ENCODE measurements around the gene TM6SF1.
"Not testable (repeated sequence)": the region's sequence is repeated elsewhere in the genome, so short reads cannot be mapped to it uniquely, and the experiment has no call there.

Gene TM6SF1

GRCh38 chr15:83078712-83079111, 28.7 kb upstream of the TM6SF1 start:
- no peaks in the 10 kb centered on the region for H3K36me3 ChIP-seq (ENCODE audit: insufficient read depth, low read length)
- no peaks in the 10 kb centered on the region for H3K4me1 ChIP-seq (ENCODE audit: insufficient read depth, low read length)
- peaks cover 3% of the 10 kb centered on the region; the same call in 1 of the 2 replicates for H3K9me3 ChIP-seq (ENCODE audit: control insufficient read depth, insufficient read depth, low read length)
- H3K9ac ChIP-seq (ENCODE audit: low read depth, low read length), result no peak overlapping the region

GRCh38 chr15:83081256-83082014, 26.0 kb upstream of the TM6SF1 start:
- Histone ChIP-seq H3K9ac (ENCODE audit: low read depth, low read length) (no peak overlapping the region), H3K4me1 (ENCODE audit: insufficient read depth, low read length) (no peaks in the 10 kb centered on the region), H3K36me3 (ENCODE audit: insufficient read depth, low read length) (no peaks in the 10 kb centered on the region), H3K9me3 (ENCODE audit: control insufficient read depth, insufficient read depth, low read length) (no peaks in the 10 kb centered on the region)

DNA sequence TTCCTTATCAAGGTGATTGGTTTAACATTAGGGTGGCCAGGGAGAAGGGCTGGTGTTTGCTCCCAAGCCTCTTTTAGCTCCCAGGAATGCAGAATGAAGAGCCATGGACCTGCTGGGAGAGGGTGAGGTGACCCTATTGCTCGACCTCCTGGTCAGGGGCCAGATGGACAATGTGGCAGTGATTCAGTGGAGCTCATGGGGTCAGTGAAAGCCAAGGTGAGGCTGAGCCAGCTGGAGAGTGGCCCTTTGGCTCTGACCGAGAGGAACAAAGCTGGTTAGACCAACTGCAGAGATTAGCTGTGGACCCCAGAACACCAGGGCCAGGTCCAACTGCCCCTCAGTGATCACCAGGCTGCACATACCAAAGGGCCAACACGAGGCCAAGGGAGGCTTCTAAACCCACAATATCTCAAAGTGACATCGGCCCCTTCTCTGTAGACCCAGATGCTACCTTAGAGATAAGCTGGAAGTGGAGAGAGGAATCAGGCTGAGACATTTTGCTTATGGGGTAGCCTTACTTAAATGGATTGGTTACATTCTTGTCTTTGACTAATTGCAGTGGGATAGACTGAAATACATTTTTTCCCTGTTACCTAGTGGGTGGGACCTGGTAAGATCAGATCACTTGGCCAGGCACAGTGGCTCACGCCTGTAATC, 24.6 kb upstream of the TM6SF1 start:
- H3K9ac ChIP-seq (ENCODE audit: low read depth, low read length), result no peak overlapping the region
- no peaks in the 10 kb centered on the region for H3K36me3 ChIP-seq (ENCODE audit: insufficient read depth, low read length)
- no peaks in the 10 kb centered on the region for H3K4me1 ChIP-seq (ENCODE audit: insufficient read depth, low read length)
- H3K9me3 ChIP-seq (ENCODE audit: control insufficient read depth, insufficient read depth, low read length), result no peaks in the 10 kb centered on the region

DNA sequence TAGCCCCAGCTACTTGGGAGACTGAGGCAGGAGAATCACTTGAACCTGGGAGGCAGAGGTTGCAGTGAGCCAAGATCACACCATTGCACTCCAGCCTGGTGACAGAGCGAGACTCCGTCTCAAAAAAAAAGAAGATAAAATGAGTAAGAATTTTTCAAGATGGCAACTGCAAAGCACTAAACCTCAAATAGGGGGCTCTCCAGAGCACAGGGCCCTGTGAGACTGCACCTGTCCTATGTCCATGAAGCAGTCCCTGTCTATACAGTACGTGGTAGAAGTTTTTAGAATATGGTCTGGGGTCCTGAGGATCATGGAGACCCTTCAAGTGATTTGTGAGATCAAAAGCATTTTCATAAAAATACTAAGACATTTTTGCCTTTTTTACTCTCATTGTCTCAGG, 22.0 kb upstream of the TM6SF1 start:
- not testable (repeated sequence) for H3K9ac ChIP-seq (ENCODE audit: low read depth, low read length); H3K4me1 ChIP-seq (ENCODE audit: insufficient read depth, low read length); H3K9me3 ChIP-seq (ENCODE audit: control insufficient read depth, insufficient read depth, low read length); H3K36me3 ChIP-seq (ENCODE audit: insufficient read depth, low read length)

DNA sequence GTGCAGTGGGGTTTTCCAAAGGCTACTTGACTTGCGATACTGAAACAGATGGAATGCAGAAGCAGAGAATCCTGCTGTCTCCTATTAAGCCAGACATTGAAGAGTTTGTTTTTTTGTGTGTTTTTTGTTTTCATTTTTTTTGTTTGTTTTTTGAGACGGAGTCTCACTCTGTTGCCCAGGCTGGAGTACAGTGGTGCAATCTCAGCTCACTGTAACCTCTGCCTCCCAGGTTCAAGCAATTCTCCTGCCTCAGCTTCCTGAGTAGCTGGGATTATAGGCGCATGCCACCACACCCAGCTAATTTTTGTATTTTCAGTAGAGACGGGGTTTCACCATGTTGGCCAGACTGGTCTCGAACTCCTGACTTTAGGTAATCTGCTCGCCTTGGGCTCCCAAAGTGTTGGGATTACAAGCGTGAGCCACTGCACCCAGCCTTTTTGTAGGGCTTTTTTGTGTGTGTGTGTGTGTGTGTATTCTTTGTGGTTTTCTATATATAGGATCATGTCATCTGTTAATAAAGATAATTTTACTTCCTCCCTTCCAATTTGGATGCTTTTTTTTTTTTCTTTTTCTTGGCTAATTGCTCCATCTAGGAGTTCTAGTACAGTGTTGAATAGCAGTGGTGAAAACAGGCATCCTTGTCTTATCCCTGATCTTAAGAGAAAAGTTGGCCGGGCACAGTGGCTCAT, 21.4 kb upstream of the TM6SF1 start:
- H3K9me3 ChIP-seq (ENCODE audit: control insufficient read depth, insufficient read depth, low read length); H3K9ac ChIP-seq (ENCODE audit: low read depth, low read length); H3K4me1 ChIP-seq (ENCODE audit: insufficient read depth, low read length): not testable (repeated sequence)

GRCh38 chr15:83087576-83087975, 19.9 kb upstream of the TM6SF1 start:
- Histone ChIP-seq H3K4me1 (ENCODE audit: insufficient read depth, low read length) (no peaks in the 10 kb centered on the region), H3K36me3 (ENCODE audit: insufficient read depth, low read length) (no peaks in the 10 kb centered on the region), H3K9ac (ENCODE audit: low read depth, low read length) (no peak overlapping the region), H3K9me3 (ENCODE audit: control insufficient read depth, insufficient read depth, low read length) (no peaks in the 10 kb centered on the region)

More for the DNA sequence above, 21.4 kb upstream of the TM6SF1 start:
- H3K36me3 ChIP-seq (ENCODE audit: insufficient read depth, low read length), result not testable (repeated sequence)

GRCh38 chr15:83088876-83089275, 18.6 kb upstream of the TM6SF1 start:
- Histone ChIP-seq H3K9me3 (ENCODE audit: control insufficient read depth, insufficient read depth, low read length) (no peaks in the 10 kb centered on the region), H3K9ac (ENCODE audit: low read depth, low read length) (no peak overlapping the region), H3K4me1 (ENCODE audit: insufficient read depth, low read length) (no peaks in the 10 kb centered on the region), H3K36me3 (ENCODE audit: insufficient read depth, low read length) (no peaks in the 10 kb centered on the region)

- Histone ChIP-seq H3K9ac (ENCODE audit: low read depth, low read length) (no peak overlapping the region), H3K9me3 (ENCODE audit: control insufficient read depth, insufficient read depth, low read length) (no peaks in the 10 kb centered on the region), H3K4me1 (ENCODE audit: insufficient read depth, low read length) (no peaks in the 10 kb centered on the region), H3K36me3 (ENCODE audit: insufficient read depth, low read length) (no peaks in the 10 kb centered on the region)
These were observed 17.0 kb upstream of the TM6SF1 start for GRCh38 chr15:83090465-83090864.

DNA sequence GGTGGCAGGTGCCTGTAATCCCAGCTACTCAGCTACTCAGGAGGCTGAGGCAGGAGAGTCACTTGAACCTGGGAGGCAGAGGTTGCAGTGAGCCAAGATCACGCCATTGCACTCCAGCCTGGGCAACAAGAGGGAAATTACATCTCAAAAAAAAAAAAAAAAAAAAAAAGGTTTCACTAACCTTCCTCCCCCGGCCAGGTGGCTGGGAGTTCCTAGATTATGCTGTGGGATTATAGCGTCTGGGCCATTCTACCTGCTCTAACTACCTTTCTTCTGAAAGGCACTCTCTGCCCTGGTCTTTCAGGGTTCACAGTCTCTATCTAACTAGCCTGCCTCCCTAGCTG, 15.5 kb upstream of the TM6SF1 start:
- H3K9ac ChIP-seq (ENCODE audit: low read depth, low read length), result not testable (repeated sequence)

DNA sequence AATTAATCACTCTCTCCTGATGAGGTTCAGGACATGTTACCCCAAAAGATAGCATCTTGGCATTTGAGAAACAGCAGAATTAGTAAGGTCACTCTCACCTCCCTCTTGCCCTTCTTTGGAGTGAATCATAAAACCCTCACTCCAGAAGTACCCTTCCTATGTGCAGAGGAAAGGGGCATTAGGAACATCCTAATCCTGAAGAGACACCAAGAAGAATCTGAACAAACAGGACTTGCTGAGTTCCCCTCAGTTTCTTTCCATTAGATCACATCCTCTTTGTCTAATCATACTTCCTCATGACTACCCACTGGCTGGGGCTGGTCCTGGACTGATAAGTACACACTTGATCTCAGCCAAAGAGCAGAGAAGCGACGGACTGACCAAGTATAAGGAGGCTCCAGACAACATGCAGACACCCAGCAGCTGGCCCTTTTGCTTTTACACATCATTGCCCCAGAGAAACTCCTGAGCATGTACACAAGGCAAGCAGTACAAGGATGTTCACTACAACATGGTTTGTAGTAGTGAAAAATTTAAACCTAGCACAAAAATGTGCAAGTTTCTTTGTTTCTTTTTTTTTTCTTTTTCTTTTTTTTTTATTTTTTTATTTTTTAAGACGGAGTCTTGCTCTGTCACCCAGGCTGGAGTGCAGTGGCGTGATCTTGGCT, 15.0 kb upstream of the TM6SF1 start:
- Histone ChIP-seq H3K36me3 (ENCODE audit: insufficient read depth, low read length) (no peaks in the 10 kb centered on the region), H3K4me1 (ENCODE audit: insufficient read depth, low read length) (no peaks in the 10 kb centered on the region), H3K9me3 (ENCODE audit: control insufficient read depth, insufficient read depth, low read length) (no peaks in the 10 kb centered on the region), H3K9ac (ENCODE audit: low read depth, low read length) (no peak overlapping the region)

More for the DNA sequence above, 15.5 kb upstream of the TM6SF1 start:
- H3K4me1 ChIP-seq (ENCODE audit: insufficient read depth, low read length); H3K9me3 ChIP-seq (ENCODE audit: control insufficient read depth, insufficient read depth, low read length); H3K36me3 ChIP-seq (ENCODE audit: insufficient read depth, low read length): not testable (repeated sequence)

DNA sequence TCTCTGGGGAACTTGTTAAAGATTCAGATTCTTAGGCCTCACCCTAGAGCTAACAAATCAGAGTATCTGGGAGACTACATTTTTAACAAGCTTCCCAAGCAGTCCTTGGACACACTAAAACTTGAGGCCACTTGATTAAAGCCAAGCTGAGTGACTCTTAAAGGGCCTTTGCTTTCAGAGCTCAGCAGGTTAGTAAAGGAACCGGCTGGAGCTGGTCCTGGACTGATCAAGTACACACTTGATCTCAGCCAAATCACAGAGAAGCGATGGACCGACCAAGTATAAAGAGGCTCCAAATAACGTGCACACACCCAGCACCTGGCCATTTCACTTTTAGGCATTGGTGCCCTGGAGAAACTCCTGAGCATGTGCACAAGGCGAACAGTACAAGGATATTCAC, 12.9 kb upstream of the TM6SF1 start:
- H3K36me3 ChIP-seq (ENCODE audit: insufficient read depth, low read length), result no peaks in the 10 kb centered on the region
- no peaks in the 10 kb centered on the region for H3K9me3 ChIP-seq (ENCODE audit: control insufficient read depth, insufficient read depth, low read length)
- H3K4me1 ChIP-seq (ENCODE audit: insufficient read depth, low read length), result no peaks in the 10 kb centered on the region
- H3K9ac ChIP-seq (ENCODE audit: low read depth, low read length), result no peak overlapping the region

DNA sequence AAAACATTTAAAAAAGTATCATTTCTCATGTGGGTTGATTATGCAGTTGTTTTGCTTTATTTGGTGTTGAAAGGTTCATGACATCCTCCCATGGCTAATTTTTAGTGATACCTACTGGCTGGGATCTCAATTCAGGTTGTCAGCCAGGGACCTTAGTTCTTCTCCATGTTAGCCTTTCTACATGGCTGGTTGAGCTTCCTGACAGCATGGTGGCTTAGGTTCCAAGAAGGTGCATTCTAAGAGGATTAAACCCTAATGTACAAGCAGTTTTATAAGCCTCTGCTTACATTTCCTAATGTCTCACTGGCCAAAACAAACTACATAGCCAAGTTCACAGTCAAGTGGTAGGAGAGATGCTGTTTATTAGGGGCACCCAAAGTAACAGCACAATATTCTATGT, 9.4 kb upstream of the TM6SF1 start:
- Histone ChIP-seq H3K9me3 (ENCODE audit: control insufficient read depth, insufficient read depth, low read length) (no peaks in the 10 kb centered on the region), H3K36me3 (ENCODE audit: insufficient read depth, low read length) (no peaks in the 10 kb centered on the region), H3K9ac (ENCODE audit: low read depth, low read length) (no peak overlapping the region), H3K4me1 (ENCODE audit: insufficient read depth, low read length) (no peaks in the 10 kb centered on the region)

GRCh38 chr15:83099290-83099689, 8.2 kb upstream of the TM6SF1 start:
- Histone ChIP-seq H3K9me3 (ENCODE audit: control insufficient read depth, insufficient read depth, low read length) (no peaks in the 10 kb centered on the region), H3K36me3 (ENCODE audit: insufficient read depth, low read length) (no peaks in the 10 kb centered on the region), H3K4me1 (ENCODE audit: insufficient read depth, low read length) (no peaks in the 10 kb centered on the region), H3K9ac (ENCODE audit: low read depth, low read length) (no peak overlapping the region)

DNA sequence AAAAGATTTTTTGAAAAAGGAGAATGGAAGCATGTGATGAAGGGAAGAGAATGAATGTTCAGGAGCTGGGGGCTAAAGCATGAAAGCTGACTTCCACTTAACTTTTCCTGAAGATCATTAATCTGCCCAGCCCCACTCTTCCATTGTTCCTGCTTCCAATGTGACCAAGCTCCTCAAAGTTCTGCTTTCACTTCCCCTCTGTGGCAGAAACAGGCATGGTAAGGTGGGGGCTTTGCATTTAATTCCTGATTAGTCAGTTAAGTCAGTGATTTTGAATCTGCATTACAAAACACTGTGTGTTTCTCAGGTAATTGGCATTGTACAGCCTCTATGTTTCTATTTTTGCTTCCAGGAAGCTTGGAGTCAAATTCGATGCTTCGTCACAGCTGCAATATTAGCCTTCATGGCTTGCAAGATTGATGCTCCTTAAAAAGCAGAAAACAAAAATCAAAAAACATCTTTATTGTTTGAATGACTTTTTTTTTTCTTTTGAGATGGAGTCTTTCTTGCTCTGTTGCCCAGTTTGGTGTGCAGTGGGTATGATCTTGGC, 7.3 kb upstream of the TM6SF1 start:
- H3K4me1 ChIP-seq (ENCODE audit: insufficient read depth, low read length), result no peaks in the 10 kb centered on the region
- no peak overlapping the region for H3K9ac ChIP-seq (ENCODE audit: low read depth, low read length)
- no peaks in the 10 kb centered on the region for H3K36me3 ChIP-seq (ENCODE audit: insufficient read depth, low read length)
- no peaks in the 10 kb centered on the region for H3K9me3 ChIP-seq (ENCODE audit: control insufficient read depth, insufficient read depth, low read length)

All from ES-I3 (cell line).